ENCODE results near the gene IFTAP.

DNA sequence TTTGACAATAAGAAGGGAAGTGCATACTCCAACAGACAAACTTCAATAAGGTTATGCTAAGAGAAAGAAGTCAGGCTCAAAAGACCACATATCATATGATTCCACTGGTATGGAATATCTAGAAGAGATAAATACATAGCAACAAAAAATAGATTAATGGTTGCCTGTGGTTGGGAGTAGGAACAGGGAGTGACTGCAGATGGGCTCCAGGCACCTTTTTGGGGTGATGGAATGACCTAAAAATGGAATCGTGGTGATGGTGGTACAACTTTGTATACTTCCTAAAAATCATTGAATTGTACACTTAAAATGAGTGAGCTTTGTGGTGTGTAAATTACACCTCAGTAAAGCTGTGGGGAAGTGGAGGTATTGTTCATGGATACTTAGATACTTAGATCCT, 32.7 kb downstream of the IFTAP start:
- TF ChIP-seq TAF1 (IDR thresholded peaks at IDR 0.05; ENCODE audit: low read depth, low read length) (no peak), POLR2AphosphoS5 (IDR thresholded peaks at IDR 0.05; ENCODE audit: low read depth, low read length) (no peak), POLR2A (IDR thresholded peaks at IDR 0.05; ENCODE audit: low read depth, low read length) (no peak), SPI1 (IDR thresholded peaks at IDR 0.05; ENCODE audit: low read depth, low read length) (no peak), POU2F2 (IDR thresholded peaks at IDR 0.05; ENCODE audit: low read depth, low read length) (no peak), PAX5 (IDR thresholded peaks at IDR 0.05; ENCODE audit: insufficient read depth, low read length, severe bottlenecking) (no peak)

Data from GM12891 (cell line).